ENCODE data around the gene DYDC1.

DNA sequence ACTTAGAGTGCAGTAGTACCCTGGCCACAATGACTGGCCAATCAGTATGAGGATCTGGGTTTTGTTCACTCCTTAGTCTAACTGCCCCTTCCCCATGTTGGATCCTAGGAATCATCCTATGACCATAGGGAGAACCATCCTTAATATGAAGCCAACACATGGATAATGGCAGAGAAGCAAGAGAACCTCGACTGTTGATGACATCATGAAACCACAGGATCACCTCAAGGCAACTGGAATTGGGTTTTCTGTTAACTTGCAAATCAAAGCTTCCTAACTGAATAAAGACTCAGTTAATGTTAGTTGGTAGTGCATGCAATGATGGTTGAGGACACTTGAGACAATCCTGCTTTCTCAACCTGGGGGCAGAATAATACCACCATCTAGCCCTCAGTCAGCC, 48.5 kb upstream of the DYDC1 start:
- TF ChIP-seq ZNF565 (CRISPR knock-in tag; conservative IDR thresholded peaks at IDR 0.05; ENCODE audit: low read depth) = no peak
- no peak for TF ChIP-seq ARNTL (CRISPR knock-in tag; IDR thresholded peaks at IDR 0.05; ENCODE audit: borderline replicate concordance, low read depth)
- TF ChIP-seq, protein P1, sequence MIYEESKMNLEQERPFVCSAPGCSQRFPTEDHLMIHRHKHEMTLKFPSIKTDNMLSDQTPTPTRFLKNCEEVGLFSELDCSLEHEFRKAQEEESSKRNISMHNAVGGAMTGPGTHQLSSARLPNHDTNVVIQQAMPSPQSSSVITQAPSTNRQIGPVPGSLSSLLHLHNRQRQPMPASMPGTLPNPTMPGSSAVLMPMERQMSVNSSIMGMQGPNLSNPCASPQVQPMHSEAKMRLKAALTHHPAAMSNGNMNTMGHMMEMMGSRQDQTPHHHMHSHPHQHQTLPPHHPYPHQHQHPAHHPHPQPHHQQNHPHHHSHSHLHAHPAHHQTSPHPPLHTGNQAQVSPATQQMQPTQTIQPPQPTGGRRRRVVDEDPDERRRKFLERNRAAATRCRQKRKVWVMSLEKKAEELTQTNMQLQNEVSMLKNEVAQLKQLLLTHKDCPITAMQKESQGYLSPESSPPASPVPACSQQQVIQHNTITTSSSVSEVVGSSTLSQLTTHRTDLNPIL (CRISPR knock-in tag; IDR thresholded peaks at IDR 0.05; ENCODE audit: low read depth) = no peak
- TF ChIP-seq ZFP30 (CRISPR knock-in tag; IDR thresholded peaks at IDR 0.05) = no peak
- TF ChIP-seq ZC3H10 (CRISPR knock-in tag; IDR thresholded peaks at IDR 0.05) = no peak
- no peak for TF ChIP-seq ZFP3 (CRISPR knock-in tag; IDR thresholded peaks at IDR 0.05)
- TF ChIP-seq, protein P2, sequence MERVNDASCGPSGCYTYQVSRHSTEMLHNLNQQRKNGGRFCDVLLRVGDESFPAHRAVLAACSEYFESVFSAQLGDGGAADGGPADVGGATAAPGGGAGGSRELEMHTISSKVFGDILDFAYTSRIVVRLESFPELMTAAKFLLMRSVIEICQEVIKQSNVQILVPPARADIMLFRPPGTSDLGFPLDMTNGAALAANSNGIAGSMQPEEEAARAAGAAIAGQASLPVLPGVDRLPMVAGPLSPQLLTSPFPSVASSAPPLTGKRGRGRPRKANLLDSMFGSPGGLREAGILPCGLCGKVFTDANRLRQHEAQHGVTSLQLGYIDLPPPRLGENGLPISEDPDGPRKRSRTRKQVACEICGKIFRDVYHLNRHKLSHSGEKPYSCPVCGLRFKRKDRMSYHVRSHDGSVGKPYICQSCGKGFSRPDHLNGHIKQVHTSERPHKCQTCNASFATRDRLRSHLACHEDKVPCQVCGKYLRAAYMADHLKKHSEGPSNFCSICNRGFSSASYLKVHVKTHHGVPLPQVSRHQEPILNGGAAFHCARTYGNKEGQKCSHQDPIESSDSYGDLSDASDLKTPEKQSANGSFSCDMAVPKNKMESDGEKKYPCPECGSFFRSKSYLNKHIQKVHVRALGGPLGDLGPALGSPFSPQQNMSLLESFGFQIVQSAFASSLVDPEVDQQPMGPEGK (CRISPR knock-in tag; IDR thresholded peaks at IDR 0.05; ENCODE audit: borderline replicate concordance) = no peak
